Measurements from ENCODE around the gene RAB11FIP4.

RAB11FIP4 gene

GRCh38 chr17:31449111-31449510 lies 57.6 kb downstream of the RAB11FIP4 start:
- H3K27me3 Mint-ChIP-seq: peaks cover 12% of the 10 kb centered on the region
- DNase-seq (ENCODE audit: low spot score in 2 of 2) (no peak), ATAC-seq (replicated peaks; ENCODE audit: extremely low read depth, poor library complexity, severe bottlenecking) (no peak)
- H3K9me3 Mint-ChIP-seq: no peaks in the 10 kb centered on the region
- H3K4me3 Mint-ChIP-seq: no peak overlapping the region
- no peaks in the 10 kb centered on the region for H3K4me1 Mint-ChIP-seq
- no peak overlapping the region for H3K27ac Mint-ChIP-seq (ENCODE audit: low read depth)
- H3K36me3 Mint-ChIP-seq (ENCODE audit: insufficient read depth): no peaks in the 10 kb centered on the region

DNA sequence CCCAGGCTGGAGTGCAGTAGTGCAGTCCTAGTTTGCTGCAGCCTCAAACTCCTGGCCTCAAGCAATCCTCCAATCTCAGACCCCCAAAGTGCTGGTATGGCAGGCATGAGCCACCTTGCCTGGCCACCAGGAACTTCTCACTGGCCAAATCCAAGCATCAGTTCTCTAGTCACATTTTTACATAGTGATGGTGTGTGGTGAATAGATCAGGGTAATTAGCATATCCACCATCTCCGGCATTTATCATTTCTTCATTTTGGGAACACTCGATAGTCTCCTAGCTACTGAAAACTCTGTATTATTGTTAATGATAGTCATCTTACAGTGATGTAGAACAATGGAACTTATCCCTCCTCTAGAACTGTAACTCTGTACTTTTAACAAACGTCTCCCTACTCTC lies 58.3 kb downstream of the RAB11FIP4 start:
- no peak for DNase-seq (ENCODE audit: low spot score in 2 of 2)
- ATAC-seq (replicated peaks; ENCODE audit: extremely low read depth, poor library complexity, severe bottlenecking): no peak
- H3K36me3 Mint-ChIP-seq (ENCODE audit: insufficient read depth): no peaks in the 10 kb centered on the region
- peaks cover 12% of the 10 kb centered on the region for H3K27me3 Mint-ChIP-seq
- no peak overlapping the region for H3K4me3 Mint-ChIP-seq
- no peak overlapping the region for H3K27ac Mint-ChIP-seq (ENCODE audit: low read depth)
- no peaks in the 10 kb centered on the region for H3K9me3 Mint-ChIP-seq
- no peaks in the 10 kb centered on the region for H3K4me1 Mint-ChIP-seq

GRCh38 chr17:31452101-31452500 lies 60.6 kb downstream of the RAB11FIP4 start:
- Mint-ChIP-seq H3K27ac (ENCODE audit: low read depth) (no peak overlapping the region), H3K4me1 (no peaks in the 10 kb centered on the region)

GRCh38 chr17:31452561-31453110 lies 61.2 kb downstream of the RAB11FIP4 start:
- Mint-ChIP-seq H3K27me3 (peaks cover 12% of the 10 kb centered on the region), H3K9me3 (no peaks in the 10 kb centered on the region), H3K4me3 (no peak overlapping the region), H3K4me1 (no peaks in the 10 kb centered on the region), H3K36me3 (ENCODE audit: insufficient read depth) (no peaks in the 10 kb centered on the region), H3K27ac (ENCODE audit: low read depth) (no peak overlapping the region)
- DNase-seq (ENCODE audit: low spot score in 2 of 2) (no peak), ATAC-seq (replicated peaks; ENCODE audit: extremely low read depth, poor library complexity, severe bottlenecking) (no peak)

More at GRCh38 chr17:31452101-31452500, 60.6 kb downstream of the RAB11FIP4 start:
- Mint-ChIP-seq H3K27me3 (peaks cover 12% of the 10 kb centered on the region), H3K9me3 (no peaks in the 10 kb centered on the region), H3K36me3 (ENCODE audit: insufficient read depth) (no peaks in the 10 kb centered on the region), H3K4me3 (no peak overlapping the region)
- DNase-seq (ENCODE audit: low spot score in 2 of 2) (no peak), ATAC-seq (replicated peaks; ENCODE audit: extremely low read depth, poor library complexity, severe bottlenecking) (no peak)

DNA sequence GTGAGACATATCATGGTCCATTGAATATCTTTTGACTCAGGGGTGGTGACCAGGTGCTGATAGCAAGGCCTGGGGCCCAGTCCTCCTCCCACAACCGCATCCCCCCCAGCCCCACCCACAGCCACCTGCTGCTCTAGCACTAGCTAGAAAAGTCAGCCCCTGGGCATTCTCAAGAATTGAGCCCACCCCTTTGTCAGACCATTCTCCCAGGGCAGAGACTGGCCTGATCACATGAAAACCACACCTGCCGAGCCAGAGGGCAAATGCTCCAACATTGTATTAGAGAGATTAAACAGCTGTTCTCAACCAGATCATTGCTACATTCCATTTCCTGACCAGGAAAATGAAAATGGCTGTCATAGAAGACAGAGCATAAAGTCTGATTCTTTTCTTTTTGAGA lies 62.4 kb downstream of the RAB11FIP4 start:
- no peak for ATAC-seq (replicated peaks; ENCODE audit: extremely low read depth, poor library complexity, severe bottlenecking)
- Mint-ChIP-seq H3K4me3 (no peak overlapping the region), H3K36me3 (ENCODE audit: insufficient read depth) (no peaks in the 10 kb centered on the region), H3K27ac (ENCODE audit: low read depth) (no peak overlapping the region), H3K4me1 (no peaks in the 10 kb centered on the region), H3K27me3 (peaks cover 12% of the 10 kb centered on the region), H3K9me3 (no peaks in the 10 kb centered on the region)
- no peak for DNase-seq (ENCODE audit: low spot score in 2 of 2)

DNA sequence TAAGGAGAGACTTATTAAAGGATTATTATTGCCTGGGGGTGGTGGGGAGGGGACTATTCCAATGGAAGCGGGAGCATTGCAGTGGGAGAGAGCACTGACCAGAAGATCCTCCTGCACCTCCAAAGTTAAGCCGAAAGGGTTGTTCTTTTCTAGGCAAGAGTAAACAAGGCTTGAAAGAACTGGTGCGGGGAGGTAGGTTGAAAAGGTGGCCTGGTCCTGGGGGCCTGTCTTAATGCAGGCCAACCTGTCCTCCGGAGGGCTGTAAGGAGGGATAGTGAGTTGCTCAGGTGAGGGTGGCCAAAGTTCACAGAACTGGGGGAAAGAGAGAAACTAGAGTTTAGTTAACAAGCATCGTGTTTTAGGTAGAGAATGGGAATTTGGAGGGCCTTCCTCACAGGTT lies 65.3 kb downstream of the RAB11FIP4 start:
- H3K4me3 Mint-ChIP-seq: no peak overlapping the region
- no peaks in the 10 kb centered on the region for H3K36me3 Mint-ChIP-seq (ENCODE audit: insufficient read depth)
- H3K9me3 Mint-ChIP-seq: no peaks in the 10 kb centered on the region
- H3K27me3 Mint-ChIP-seq: no peaks in the 10 kb centered on the region
- H3K4me1 Mint-ChIP-seq: no peaks in the 10 kb centered on the region
- peak overlapping the region; percentile 52 for H3K27ac Mint-ChIP-seq (ENCODE audit: low read depth)
- ATAC-seq (replicated peaks; ENCODE audit: extremely low read depth, poor library complexity, severe bottlenecking) (no peak), DNase-seq (ENCODE audit: low spot score in 2 of 2) (no peak)

DNA sequence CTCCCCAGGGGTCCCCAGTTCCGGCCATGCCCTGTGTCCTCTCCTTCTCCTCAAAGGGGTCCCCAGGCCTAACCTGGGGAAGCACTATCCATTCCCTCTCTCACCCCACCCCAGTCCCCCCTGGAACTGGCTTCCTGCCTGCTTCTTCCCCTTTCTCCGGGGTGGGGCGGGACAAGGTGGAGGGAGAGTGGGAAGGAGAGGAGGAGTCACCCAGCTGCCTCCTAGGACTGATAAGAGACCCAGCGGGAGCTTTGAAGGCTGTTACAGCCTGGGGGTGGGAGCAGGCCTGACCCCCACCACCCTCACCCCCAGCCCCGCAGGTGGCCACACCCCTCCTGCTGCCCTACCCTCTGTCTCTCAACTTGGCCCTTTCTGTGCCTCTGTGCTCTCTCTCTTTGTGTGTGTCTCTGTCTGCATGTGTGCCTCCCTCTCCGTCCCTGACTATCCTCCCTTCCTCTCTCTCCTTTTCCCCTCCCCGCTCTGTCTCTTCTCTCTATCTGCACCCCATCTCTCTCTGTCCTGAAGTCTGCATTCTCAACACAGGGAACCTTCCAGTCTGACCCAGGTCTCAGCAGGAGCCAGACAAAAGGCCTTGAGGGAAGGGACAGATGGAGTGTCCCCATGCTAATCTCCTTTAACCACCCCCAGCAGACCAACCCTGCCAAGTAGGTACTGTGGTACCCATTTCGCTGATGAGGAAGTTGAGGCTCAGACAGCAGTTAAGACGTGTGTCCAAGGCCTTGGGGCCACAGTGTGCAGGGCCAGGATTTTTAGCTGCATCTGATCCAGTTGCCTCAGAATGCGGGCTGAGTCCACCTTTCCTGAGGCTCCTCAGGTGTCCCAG lies 66.1 kb downstream of the RAB11FIP4 start:
- Mint-ChIP-seq H3K9me3 (no peaks in the 10 kb centered on the region), H3K27me3 (no peaks in the 10 kb centered on the region), H3K4me3 (no peak overlapping the region), H3K27ac (ENCODE audit: low read depth) (no peak overlapping the region), H3K4me1 (no peaks in the 10 kb centered on the region), H3K36me3 (ENCODE audit: insufficient read depth) (no peaks in the 10 kb centered on the region)
- DNase-seq (ENCODE audit: low spot score in 2 of 2) (no peak), ATAC-seq (replicated peaks; ENCODE audit: extremely low read depth, poor library complexity, severe bottlenecking) (no peak)

GRCh38 chr17:31458829-31459228 lies 67.4 kb downstream of the RAB11FIP4 start:
- H3K36me3 Mint-ChIP-seq (ENCODE audit: insufficient read depth): no peaks in the 10 kb centered on the region
- H3K27me3 Mint-ChIP-seq: no peaks in the 10 kb centered on the region
- DNase-seq (ENCODE audit: low spot score in 2 of 2) (no peak), ATAC-seq (replicated peaks; ENCODE audit: extremely low read depth, poor library complexity, severe bottlenecking) (no peak)
- H3K4me1 Mint-ChIP-seq: no peaks in the 10 kb centered on the region
- no peak overlapping the region for H3K4me3 Mint-ChIP-seq
- H3K9me3 Mint-ChIP-seq: no peaks in the 10 kb centered on the region
- H3K27ac Mint-ChIP-seq (ENCODE audit: low read depth): no peak overlapping the region

- no peak for DNase-seq (ENCODE audit: low spot score in 2 of 2)
- H3K27ac Mint-ChIP-seq (ENCODE audit: low read depth): no peak overlapping the region
- no peaks in the 10 kb centered on the region for H3K27me3 Mint-ChIP-seq
- no peaks in the 10 kb centered on the region for H3K36me3 Mint-ChIP-seq (ENCODE audit: insufficient read depth)
- H3K4me1 Mint-ChIP-seq: no peaks in the 10 kb centered on the region
- no peaks in the 10 kb centered on the region for H3K9me3 Mint-ChIP-seq
- no peak for ATAC-seq (replicated peaks; ENCODE audit: extremely low read depth, poor library complexity, severe bottlenecking)
- no peak overlapping the region for H3K4me3 Mint-ChIP-seq
These were observed 68.2 kb downstream of the RAB11FIP4 start for GRCh38 chr17:31459716-31460115.

DNA sequence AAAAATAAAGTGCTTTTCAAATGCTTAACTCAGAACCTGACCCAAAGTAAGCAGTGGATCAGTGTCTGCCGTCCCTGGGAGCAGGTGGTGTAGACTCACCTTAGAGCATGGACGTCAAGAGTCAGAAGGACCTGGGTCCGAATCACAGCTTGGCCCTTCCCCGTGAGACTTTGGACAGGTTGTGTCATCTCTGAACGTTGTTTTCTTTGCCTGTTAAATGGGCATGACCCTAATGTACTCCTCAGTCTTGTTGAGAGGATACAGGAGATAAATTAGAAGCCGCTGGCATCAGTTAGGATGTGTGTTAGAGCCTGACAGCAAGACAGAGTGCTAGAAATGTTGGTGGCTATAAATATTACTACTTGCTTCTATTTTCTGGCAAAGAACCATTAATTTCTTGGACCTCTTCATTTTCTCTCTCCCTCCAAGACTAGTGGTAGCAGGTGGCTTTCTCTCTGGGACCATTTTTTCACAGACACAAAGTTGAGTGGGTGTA lies 68.8 kb downstream of the RAB11FIP4 start:
- Mint-ChIP-seq H3K4me3 (no peak overlapping the region), H3K36me3 (ENCODE audit: insufficient read depth) (no peaks in the 10 kb centered on the region), H3K4me1 (no peaks in the 10 kb centered on the region), H3K27ac (ENCODE audit: low read depth) (no peak overlapping the region), H3K27me3 (no peaks in the 10 kb centered on the region), H3K9me3 (no peaks in the 10 kb centered on the region)
- DNase-seq (ENCODE audit: low spot score in 2 of 2) (no peak), ATAC-seq (replicated peaks; ENCODE audit: extremely low read depth, poor library complexity, severe bottlenecking) (no peak)

DNA sequence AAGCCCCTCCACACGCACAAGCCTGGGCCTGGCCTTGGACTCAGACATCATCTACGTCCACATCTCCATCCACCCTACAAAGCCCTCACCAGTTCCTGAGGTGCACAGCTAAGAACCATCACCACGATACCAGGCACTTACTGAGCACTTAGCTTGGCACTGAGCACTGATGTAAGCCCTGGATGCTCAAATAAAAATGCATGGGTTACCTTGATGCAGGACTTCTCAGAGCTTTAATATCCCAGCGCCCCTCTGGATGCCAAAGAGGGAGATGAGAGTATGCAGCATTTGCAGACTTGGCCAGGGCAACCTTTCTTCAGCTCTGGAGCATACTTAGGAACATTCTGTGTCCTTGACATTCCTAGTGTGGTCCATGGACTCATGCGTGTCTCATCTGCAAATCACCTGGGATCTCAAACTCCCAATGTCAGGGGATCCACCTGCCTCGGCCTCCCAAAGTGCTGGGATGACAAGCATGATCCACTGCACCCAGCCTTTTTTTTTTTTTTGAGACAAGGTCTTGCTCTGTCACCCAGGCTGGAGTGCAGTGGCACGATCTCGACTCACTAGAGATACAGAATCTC lies 69.8 kb downstream of the RAB11FIP4 start:
- no peak overlapping the region for H3K27ac Mint-ChIP-seq (ENCODE audit: low read depth)

DNA sequence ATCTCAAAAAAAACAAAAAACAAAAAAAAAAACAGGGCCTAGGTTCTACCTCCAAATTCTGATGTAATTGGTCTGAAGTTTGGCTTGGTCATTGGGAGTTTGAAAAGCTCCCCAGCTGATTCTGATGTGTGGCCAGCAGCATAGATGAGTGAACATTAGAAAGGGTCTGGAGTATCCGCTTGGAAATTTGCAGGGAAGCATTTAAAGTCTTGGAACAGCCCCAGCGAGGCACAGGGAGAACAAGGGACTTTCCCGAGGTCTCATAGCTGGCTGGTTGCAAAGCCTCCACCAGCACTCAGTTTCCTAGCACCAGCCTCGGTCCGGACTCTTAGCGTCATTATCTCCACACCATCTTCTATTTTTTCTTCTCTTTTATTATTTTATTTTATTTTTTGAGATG lies 70.8 kb downstream of the RAB11FIP4 start:
- Mint-ChIP-seq H3K27me3 (no peaks in the 10 kb centered on the region), H3K4me1 (no peaks in the 10 kb centered on the region), H3K36me3 (ENCODE audit: insufficient read depth) (no peaks in the 10 kb centered on the region), H3K27ac (ENCODE audit: low read depth) (no peak overlapping the region), H3K4me3 (no peak overlapping the region), H3K9me3 (no peaks in the 10 kb centered on the region)
- ATAC-seq (replicated peaks; ENCODE audit: extremely low read depth, poor library complexity, severe bottlenecking) (no peak), DNase-seq (ENCODE audit: low spot score in 2 of 2) (no peak)

More for the DNA sequence above, 69.8 kb downstream of the RAB11FIP4 start:
- Mint-ChIP-seq H3K27me3 (no peaks in the 10 kb centered on the region), H3K36me3 (ENCODE audit: insufficient read depth) (no peaks in the 10 kb centered on the region), H3K9me3 (no peaks in the 10 kb centered on the region), H3K4me1 (no peaks in the 10 kb centered on the region), H3K4me3 (no peak overlapping the region)
- no peak for ATAC-seq (replicated peaks; ENCODE audit: extremely low read depth, poor library complexity, severe bottlenecking)
- no peak for DNase-seq (ENCODE audit: low spot score in 2 of 2)
